Endothelial cell of umbilical vein (primary cell): ENCODE results near the gene MYBPHL. TPM values are rescaled to one million over a fixed set of nuclear protein-coding genes. Genes with fewer than 3 reads are reported as not detected.
"Not testable (repeated sequence)": the region's sequence is repeated elsewhere in the genome, so short reads cannot be mapped to it uniquely, and the experiment has no call there.

Experiments
- BruUV-seq: library from RNA; stranded (reverse); fragments of 400-500 nt; replicated peaks from 2 replicates; lab custom pipeline; 2021; lab: Mats Ljungman, UMichigan
- CTCF ChIA-PET: fragments of 300-600, 350-600 bp; sonication (Branson Sonifier 250); formaldehyde crosslinking; loops from one replicate; lab custom pipeline; 2021; ENCODE audit warnings: antibody characterized with exemption, inconsistent platforms; lab: Charles Lee
- POLR2A ChIA-PET: fragments of 300-600, 350-600 bp; sonication (Branson Sonifier 250); formaldehyde crosslinking; loops from one replicate; lab custom pipeline; 2021; ENCODE audit warnings: antibody characterized with exemption, inconsistent platforms; lab: Charles Lee
- DNase-seq: peaks from one replicate; pipeline ENCODE4 v3.0.0-alpha.2; 2011; ENCODE audit warnings: low read depth, low spot score
- FAIRE-seq: peaks from 2 replicates; lab custom pipeline; 2011; peaks lifted over from hg19 to GRCh38; lab: Jason Lieb, UNC
- H2AFZ ChIP-seq: 2 replicates; pipeline ENCODE4 v1.6.0; 2012; ENCODE audit warnings: low read depth, low read length, control low read depth, inconsistent platforms
- H3K27ac ChIP-seq: 2 replicates; pipeline ENCODE4 v1.5.1; 2011; ENCODE audit warnings: low read depth, mild to moderate bottlenecking, control low read depth, low read length, moderate library complexity; ENCODE audit not compliant: insufficient read depth
- H3K27me3 ChIP-seq, 2 experiments: 2 replicates each; pipeline versions ENCODE4 v1.6.0 to v1.6.1; 2011; ENCODE audit warnings: low read length in 2 of 2, mixed read lengths in 1 of 2; ENCODE audit not compliant: control insufficient read depth in 2 of 2, insufficient read depth in 2 of 2
- H3K36me3 ChIP-seq, 2 experiments: 2 replicates in 1 of 2; 3 replicates in 1 of 2; pipeline ENCODE4 v1.5.1; 2011; ENCODE audit warnings: low read length in 2 of 2, mild to moderate bottlenecking in 1 of 2, moderate library complexity in 1 of 2; ENCODE audit not compliant: control insufficient read depth in 2 of 2, insufficient read depth in 2 of 2; ENCODE audit errors: extremely low read depth in 1 of 2
- H3K4me1 ChIP-seq: 3 replicates; pipeline ENCODE4 v1.5.1; 2011; ENCODE audit warnings: mild to moderate bottlenecking, low read length; ENCODE audit not compliant: control insufficient read depth, insufficient read depth; ENCODE audit errors: extremely low read depth
- H3K4me2 ChIP-seq: 2 replicates; pipeline ENCODE4 v1.6.1; 2011; ENCODE audit warnings: low read length, control low read depth, mixed read lengths; ENCODE audit not compliant: insufficient read depth
- H3K4me3 ChIP-seq, 3 experiments: fragments of 200-600 bp in 1 of 3; sonication (generic), shearing (Covaris generic) in 1 of 3; replicated peaks in 1 of 3; 2 replicates each; pipeline ENCODE4 v1.5.1; 2011 to 2016; ENCODE audit warnings: control low read depth in 3 of 3, low read length in 3 of 3, mild to moderate bottlenecking in 2 of 3, inconsistent platforms in 1 of 3, low read depth in 1 of 3, moderate library complexity in 1 of 3; ENCODE audit not compliant: insufficient read depth in 1 of 3
- H3K79me2 ChIP-seq: 2 replicates; pipeline ENCODE4 v1.6.0; 2012; ENCODE audit warnings: low read length, inconsistent platforms; ENCODE audit not compliant: control insufficient read depth, insufficient read depth
- H3K9ac ChIP-seq: replicated peaks from 2 replicates; pipeline ENCODE3; 2011; ENCODE audit warnings: low read length, control low read depth; ENCODE audit not compliant: insufficient read depth; ENCODE audit errors: extremely low read depth
- H3K9me1 ChIP-seq: replicated peaks from 3 replicates; pipeline ENCODE4 v1.6.0; 2011; ENCODE audit warnings: mild to moderate bottlenecking, low read length; ENCODE audit not compliant: control insufficient read depth, insufficient read depth; ENCODE audit errors: extremely low read depth
- H3K9me3 ChIP-seq: replicated peaks from 2 replicates; pipeline ENCODE4 v1.5.1; 2012; ENCODE audit warnings: low read length, inconsistent platforms; ENCODE audit not compliant: control insufficient read depth, insufficient read depth
- H4K20me1 ChIP-seq: replicated peaks from 2 replicates; pipeline ENCODE3; 2011; ENCODE audit warnings: mild to moderate bottlenecking, low read length; ENCODE audit not compliant: control insufficient read depth, insufficient read depth; ENCODE audit errors: extremely low read depth
- CTCF ChIP-seq, 2 donors: IDR thresholded peaks; 1 replicate in 1 of 2; 2 replicates in 1 of 2; pipeline ENCODE4 v1.5.1; 2011; ENCODE audit warnings: low read length in 2 of 2, mild to moderate bottlenecking in 2 of 2, moderate library complexity in 2 of 2, control low read depth in 1 of 2, inconsistent platforms in 1 of 2, low read depth in 1 of 2; ENCODE audit not compliant: insufficient read depth in 1 of 2; ENCODE audit errors: extremely low read depth in 1 of 2
- EZH2 ChIP-seq: IDR thresholded peaks from 2 replicates; pipeline ENCODE4 v1.6.1; 2012; ENCODE audit warnings: borderline replicate concordance, low read depth, mild to moderate bottlenecking, moderate library complexity, low read length, inconsistent platforms; ENCODE audit not compliant: severe bottlenecking
- FOS ChIP-seq: IDR thresholded peaks from 2 replicates; pipeline ENCODE4 v1.6.1; 2011; ENCODE audit warnings: mild to moderate bottlenecking, low read length, moderate library complexity, borderline replicate concordance; ENCODE audit not compliant: insufficient read depth
- GATA2 ChIP-seq: IDR thresholded peaks from 2 replicates; pipeline ENCODE4 v1.7.0; 2011; ENCODE audit warnings: low read depth, mild to moderate bottlenecking, moderate library complexity, mixed read lengths, low read length; ENCODE audit not compliant: insufficient read length, insufficient read depth
- JUN ChIP-seq: IDR thresholded peaks from 2 replicates; pipeline ENCODE4 v1.6.1; 2011; ENCODE audit warnings: borderline replicate concordance, low read depth; ENCODE audit not compliant: insufficient read length, insufficient read depth
- MAX ChIP-seq: IDR thresholded peaks from 2 replicates; pipeline ENCODE4 v1.6.1; 2011; ENCODE audit not compliant: insufficient read depth, insufficient read length
- MYC ChIP-seq: IDR thresholded peaks from one replicate; pipeline ENCODE4 v1.6.1; 2011; ENCODE audit warnings: mild to moderate bottlenecking, low read depth, low read length
- POLR2A ChIP-seq: IDR thresholded peaks from 2 replicates; pipeline ENCODE4 v1.6.1; 2012; ENCODE audit warnings: low read depth, mild to moderate bottlenecking, control low read depth, low read length
- POLR2AphosphoS5 ChIP-seq: IDR thresholded peaks from 2 replicates; pipeline ENCODE4 v1.6.1; 2012; ENCODE audit warnings: low read depth, mild to moderate bottlenecking, control low read depth, low read length, moderate library complexity; ENCODE audit not compliant: insufficient read depth
- dilution Hi-C: fragments of 300-500 bp; cut with MboI; formaldehyde crosslinking; loops from one replicate; pipeline ENCODE4 v1.15.0; 2019; ENCODE audit warnings: low sequenced_read_pairs; ENCODE audit not compliant: extremely low pct_ligation_motif_present
- intact Hi-C: fragments of 100-400 bp; cut with micrococcal nuclease; formaldehyde crosslinking; loops from one replicate; pipeline ENCODE4 v1.10.0; 2022
- polyA plus RNA-seq, 4 experiments: library from polyadenylated mRNA; depleted of rRNA in 3 of 4; stranded (reverse) in 3 of 4; unstranded in 1 of 4; fragments of >200 nt; gene quantifications; 2 replicates each; pipeline versions ENCODE4 v1.2.1 to v1.2.3, GENCODE V29; 2011 to 2012; ENCODE audit warnings: missing spikeins in 1 of 4
- total RNA-seq: library from RNA; stranded (reverse); gene quantifications from 2 replicates; pipeline ENCODE4 v1.2.3, GENCODE V29; 2021

MYBPHL gene
- total and polyA plus RNA-seq, 2 donors (not counting 3 experiments of a cell fraction or from before 2014, with no cell fraction given), result not detected

GRCh38 chr1:109307274-109308021 lies 637 bp upstream of the MYBPHL start:
- Histone ChIP-seq H3K4me2 (no peak overlapping the region), H3K9ac (no peak overlapping the region), H3K27me3 (peaks cover 6 to 8% of the 10 kb centered on the region in 2 experiments), H2AFZ (no peak overlapping the region), H3K9me1 (no peaks in the 10 kb centered on the region), H3K27ac (no peak overlapping the region), H3K36me3 (no peaks in the 10 kb centered on the region), H3K9me3 (no peaks in the 10 kb centered on the region), H3K79me2 (no peaks in the 10 kb centered on the region), H3K4me1 (no peaks in the 10 kb centered on the region), H3K4me3 (no peak overlapping the region), H4K20me1 (no peaks in the 10 kb centered on the region)
- dilution Hi-C loops (no loop called here), intact Hi-C loops (no loop called here)
- FAIRE-seq (no peak), DNase-seq (no peak)
- POLR2A ChIA-PET, result no interaction called here
- CTCF ChIA-PET, result interaction anchor here (1.4 kb wide), 2 partner anchors 11 to 34 kb away, joined by 4 to 5 read pairs; no protein-coding TSS in a partner anchor
- TF ChIP-seq POLR2A (no peak), CTCF (IDR thresholded peaks at IDR 0.05; ENCODE audit: extremely low read depth in 1 of 2, insufficient read depth in 1 of 2, low read depth in 1 of 2, low read length in 2 of 2) (no peak), MYC (no peak), POLR2AphosphoS5 (no peak), FOS (no peak), EZH2 (no peak), MAX (no peak), JUN (no peak), GATA2 (no peak)
- no TSS peak for BruUV-seq

- BruUV-seq, FAIRE-seq, H3K36me3 ChIP-seq, H3K4me1 ChIP-seq, DNase-seq, intact Hi-C loops, H3K9ac ChIP-seq, H3K27ac ChIP-seq, H3K9me3 ChIP-seq, H2AFZ ChIP-seq, dilution Hi-C loops, H3K9me1 ChIP-seq, H3K79me2 ChIP-seq, POLR2A ChIA-PET, H3K4me3 ChIP-seq, H4K20me1 ChIP-seq, H3K4me2 ChIP-seq: not testable (repeated sequence)
- peaks cover 5 to 12% of the 10 kb centered on the region in 2 experiments for H3K27me3 ChIP-seq
- CTCF ChIA-PET, result interaction anchor here (0.9 to 1.0 kb wide), 2 partner anchors 20 to 52 kb away, joined by 3 read pairs; no protein-coding TSS in a partner anchor
Observed at GRCh38 chr1:109305991-109306390, 820 bp downstream of the MYBPHL start.
